GM23248 (cell line): Measurements from ENCODE around the gene DEDD. TPM values are rescaled to one million over a fixed set of nuclear protein-coding genes. Genes with fewer than 3 reads are reported as not detected.

ENCODE experiments used
- DNase-seq: peaks from one replicate; pipeline ENCODE4 v3.0.0-alpha.2; 2015
- H2AFZ ChIP-seq: fragments of 200-600 bp; sonication (generic); 2 replicates; pipeline ENCODE4 v1.6.1; 2016; ENCODE audit warnings: antibody characterized with exemption
- H3F3A ChIP-seq: fragments of 200-600 bp; sonication (generic); 2 replicates; pipeline ENCODE4 v1.6.1; 2016; ENCODE audit warnings: mild to moderate bottlenecking, antibody characterized with exemption, mixed run types; ENCODE audit not compliant: insufficient read depth
- H3K27ac ChIP-seq: fragments of 200-600 bp; sonication (generic); 2 replicates; pipeline ENCODE4 v1.5.1; 2016; ENCODE audit warnings: mild to moderate bottlenecking
- H3K27me3 ChIP-seq: fragments of 200-600 bp; sonication (generic); replicated peaks from 2 replicates; pipeline ENCODE4 v1.6.1; 2016; ENCODE audit warnings: mild to moderate bottlenecking; ENCODE audit not compliant: insufficient read depth
- H3K36me3 ChIP-seq: fragments of 200-600 bp; sonication (generic); 2 replicates; pipeline ENCODE4 v1.6.1; 2016; ENCODE audit warnings: low read depth, mild to moderate bottlenecking
- H3K4me1 ChIP-seq: fragments of 200-600 bp; sonication (generic); 2 replicates; pipeline ENCODE4 v1.6.1; 2016; ENCODE audit warnings: mild to moderate bottlenecking; ENCODE audit not compliant: insufficient read depth
- H3K4me2 ChIP-seq: fragments of 200-600 bp; sonication (generic); one replicate; pipeline ENCODE4 v1.6.1; 2016; ENCODE audit warnings: mild to moderate bottlenecking; ENCODE audit not compliant: unreplicated experiment
- H3K4me3 ChIP-seq: fragments of 200-600 bp; sonication (generic); 2 replicates; pipeline ENCODE4 v1.5.1; 2016; ENCODE audit warnings: mild to moderate bottlenecking
- H3K79me2 ChIP-seq: fragments of 200-600 bp; sonication (generic); 2 replicates; pipeline ENCODE4 v1.6.1; 2016; ENCODE audit warnings: mild to moderate bottlenecking; ENCODE audit not compliant: insufficient read depth
- H3K9ac ChIP-seq: fragments of 200-600 bp; sonication (generic); 2 replicates; pipeline ENCODE4 v1.6.1; 2016; ENCODE audit warnings: mild to moderate bottlenecking
- H3K9me2 ChIP-seq: fragments of 200-600 bp; sonication (generic); 2 replicates; pipeline ENCODE4 v1.6.1; 2016; ENCODE audit warnings: mixed run types, mild to moderate bottlenecking, moderate library complexity; ENCODE audit not compliant: insufficient read depth
- H3K9me3 ChIP-seq: fragments of 200-600 bp; sonication (generic); one replicate; pipeline ENCODE4 v1.6.1; 2017; ENCODE audit warnings: low read depth
- H4K20me1 ChIP-seq: fragments of 200-600 bp; sonication (generic); 2 replicates; pipeline ENCODE4 v1.6.0; 2016; ENCODE audit not compliant: insufficient read depth
- EZH2 ChIP-seq: fragments of 200-600 bp; sonication (generic); IDR thresholded peaks from 2 replicates; pipeline ENCODE4 v1.6.1; 2018; ENCODE audit warnings: antibody characterized with exemption, mild to moderate bottlenecking; ENCODE audit not compliant: insufficient read depth, poor library complexity, severe bottlenecking
- EZH2phosphoT487 ChIP-seq: fragments of 200-600 bp; sonication (generic); IDR thresholded peaks from 2 replicates; pipeline ENCODE4 v1.6.1; 2018; ENCODE audit warnings: antibody characterized with exemption, moderate library complexity, mild to moderate bottlenecking, low read depth; ENCODE audit not compliant: insufficient read depth
- WGBS, 2 experiments: methylation state at CpG; one replicate each; pipeline ENCODE4 v1.1.6; 2015 to 2017; ENCODE audit warnings: low lambda C conversion rate in 2 of 2, low coverage in 1 of 2; ENCODE audit errors: missing lambda C conversion rate in 2 of 2; 5-methylcytosine and 5-hydroxymethylcytosine counted together
- in situ Hi-C: fragments of 300-500 bp; cut with MboI; formaldehyde crosslinking; loops from 2 replicates; pipeline ENCODE4 v1.15.0; 2020
- polyA plus RNA-seq: library from polyadenylated mRNA; unstranded; fragments of >200 nt; fragmentation: Nextera tagmentation; extraction: Ambion mirVana; gene quantifications from 2 replicates; pipeline ENCODE4 v1.2.1, GENCODE V29; 2016
- total RNA-seq: library from RNA; depleted of rRNA; stranded (reverse); fragments of >200 nt; shearing (Covaris generic); gene quantifications from 2 replicates; pipeline ENCODE4 v1.2.3, GENCODE V29; 2014

Gene DEDD
- total and polyA plus RNA-seq, 2 experiments from 2014 or later, result 36.7 to 37.8 TPM

DNA sequence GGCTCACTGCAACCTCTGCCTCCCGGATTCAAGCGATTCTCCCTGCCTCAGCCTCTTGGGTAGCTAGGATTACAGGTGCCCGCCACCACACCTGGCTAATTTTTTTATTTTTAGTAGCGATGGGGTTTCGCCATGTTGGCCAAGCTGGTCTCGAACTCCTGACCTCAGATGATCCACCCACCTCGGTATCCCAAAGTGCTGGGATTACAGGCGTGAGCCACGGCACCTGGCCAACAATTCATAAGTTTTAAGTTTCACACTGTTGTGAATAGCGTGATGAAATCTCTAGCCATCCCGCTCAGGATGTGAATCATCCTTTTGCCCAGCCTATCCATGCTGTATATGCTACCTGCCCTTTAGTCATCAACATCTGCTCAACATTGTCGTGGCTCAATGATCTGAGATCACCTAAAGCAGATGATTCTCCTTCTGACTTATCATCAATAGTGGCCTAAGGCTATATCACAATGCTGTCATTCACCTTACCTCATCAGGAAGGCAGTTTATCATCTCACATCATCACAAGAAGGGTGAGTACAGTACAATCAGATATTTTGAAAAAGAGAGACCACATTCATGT is 17.2 kb downstream of the DEDD start:
- Histone ChIP-seq H3K27ac (peak overlapping the region; percentile 64), H4K20me1 (no peaks in the 10 kb centered on the region), H3K79me2 (peaks cover 93% of the 10 kb centered on the region), H3K9ac (0 out of 2 replicates have a peak overlapping the region, but pooled peaks have one; percentile 2), H3F3A (peaks cover 22% of the 10 kb centered on the region), H3K9me3 (no peaks in the 10 kb centered on the region), H3K27me3 (no peaks in the 10 kb centered on the region), H3K4me1 (peaks cover 45% of the 10 kb centered on the region), H3K36me3 (peaks cover 3% of the 10 kb centered on the region; the same call in 1 of the 2 replicates), H2AFZ (no peak overlapping the region), H3K4me2 (peak overlapping the region; percentile 37), H3K9me2 (no peaks in the 10 kb centered on the region), H3K4me3 (no peak overlapping the region)
- TF ChIP-seq EZH2phosphoT487 (no peak), EZH2 (no peak)
- in situ Hi-C loops, result no loop called here
- 70 to 80% methylated on average over 12 of the region's 12 CpGs for WGBS, 2 experiments
- peak; percentile 83 for DNase-seq

DNA sequence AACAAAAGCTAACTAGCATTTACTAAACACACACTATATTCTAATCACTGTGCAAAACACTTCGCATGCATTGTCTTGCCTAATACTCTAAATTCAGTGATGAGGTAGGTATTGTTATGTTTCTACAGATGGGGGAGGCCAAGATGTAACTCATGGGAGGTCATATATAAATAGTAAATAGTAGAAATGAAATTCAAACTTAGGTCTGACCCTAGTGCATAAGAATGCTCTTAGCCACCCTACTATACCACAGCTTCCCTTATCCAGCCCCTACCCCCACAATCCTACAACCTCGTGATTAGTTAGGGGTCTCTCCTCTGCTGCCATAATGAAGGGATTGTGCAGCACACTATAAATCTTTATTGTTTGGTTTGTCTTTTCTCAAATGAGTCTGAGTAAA is 17.9 kb downstream of the DEDD start:
- 93 to 97% methylated on average over 2 of the region's 2 CpGs for WGBS, 2 experiments
- H3K9me3 ChIP-seq, result no peaks in the 10 kb centered on the region
- H3K4me2 ChIP-seq, result no peak overlapping the region
- peaks cover 15% of the 10 kb centered on the region; the same call in 1 of the 2 replicates for H3F3A ChIP-seq
- H3K27me3 ChIP-seq, result no peaks in the 10 kb centered on the region
- in situ Hi-C loops, result no loop called here
- no peaks in the 10 kb centered on the region for H4K20me1 ChIP-seq
- peaks cover 95% of the 10 kb centered on the region for H3K79me2 ChIP-seq
- no peak overlapping the region for H2AFZ ChIP-seq
- no peak overlapping the region for H3K9ac ChIP-seq
- TF ChIP-seq EZH2 (no peak), EZH2phosphoT487 (no peak)
- H3K4me1 ChIP-seq, result peaks cover 42% of the 10 kb centered on the region
- DNase-seq, result no peak
- no peak overlapping the region for H3K4me3 ChIP-seq
- peak overlapping the region; percentile 64 for H3K27ac ChIP-seq
- no peaks in the 10 kb centered on the region; the same call in 1 of the 2 replicates for H3K36me3 ChIP-seq
- H3K9me2 ChIP-seq, result no peaks in the 10 kb centered on the region

DNA sequence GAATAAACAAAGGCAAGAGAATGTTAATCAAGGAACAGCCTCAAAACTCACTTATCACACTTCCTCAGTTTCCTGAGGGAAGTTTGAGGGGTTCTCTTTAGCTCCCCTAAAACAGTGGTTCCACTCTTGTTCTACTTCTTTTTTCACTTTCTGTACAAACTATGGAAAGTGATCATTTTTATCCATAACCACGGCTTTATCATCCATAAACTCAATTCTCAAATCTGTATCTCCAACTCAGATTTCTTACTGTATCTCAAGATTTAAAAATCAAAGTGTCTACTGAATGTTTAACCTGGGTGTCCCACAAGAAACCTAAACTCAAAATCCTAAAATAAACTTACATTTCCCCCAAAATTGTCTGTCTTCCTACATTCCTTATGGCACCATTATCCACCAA is 18.6 kb downstream of the DEDD start:
- Histone ChIP-seq H4K20me1 (no peaks in the 10 kb centered on the region), H3K27ac (no peak overlapping the region), H3K27me3 (no peaks in the 10 kb centered on the region), H3F3A (peaks cover 11% of the 10 kb centered on the region; the same call in 1 of the 2 replicates), H3K9me2 (no peaks in the 10 kb centered on the region), H2AFZ (no peak overlapping the region), H3K4me1 (peaks cover 36% of the 10 kb centered on the region), H3K9me3 (no peaks in the 10 kb centered on the region), H3K9ac (no peak overlapping the region), H3K36me3 (no peaks in the 10 kb centered on the region; the same call in 1 of the 2 replicates), H3K4me2 (no peak overlapping the region), H3K4me3 (no peak overlapping the region), H3K79me2 (peaks cover 95% of the 10 kb centered on the region)
- DNase-seq, result no peak
- TF ChIP-seq EZH2phosphoT487 (no peak), EZH2 (no peak)
- in situ Hi-C loops, result no loop called here
- 100% methylated on average over 1 of the region's 1 CpG for WGBS, 2 experiments

DNA sequence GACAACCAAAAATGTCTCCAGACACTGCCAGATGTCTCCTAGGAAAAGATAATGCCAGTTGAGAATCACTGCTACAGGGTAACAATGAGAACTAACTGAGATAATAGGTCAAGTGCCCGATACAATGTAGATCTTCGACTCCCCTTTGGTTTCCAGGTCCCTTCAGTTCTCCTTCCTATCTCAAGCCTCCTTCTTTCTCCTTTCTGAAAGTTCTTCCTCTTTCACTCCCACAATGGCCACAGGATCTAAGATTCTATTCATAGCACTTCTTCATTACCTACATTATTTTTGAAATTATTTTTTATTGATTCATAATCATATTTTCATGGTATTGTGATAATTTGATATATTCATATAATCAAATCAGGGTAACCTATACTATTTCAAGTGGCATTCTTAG is 20.9 kb downstream of the DEDD start:
- H3K9ac ChIP-seq, result no peak overlapping the region
- in situ Hi-C loops, result no loop called here
- 0 out of 2 replicates have a peak, but pooled peaks cover 4% of the 10 kb centered on the region for H3F3A ChIP-seq
- no peaks in the 10 kb centered on the region for H3K9me3 ChIP-seq
- H3K4me3 ChIP-seq, result no peak overlapping the region
- no peaks in the 10 kb centered on the region; the same call in 1 of the 2 replicates for H3K36me3 ChIP-seq
- H3K27me3 ChIP-seq, result no peaks in the 10 kb centered on the region
- 97 to 100% methylated on average over 2 of the region's 2 CpGs for WGBS, 2 experiments
- no peak overlapping the region for H3K27ac ChIP-seq
- H3K9me2 ChIP-seq, result no peaks in the 10 kb centered on the region
- H3K79me2 ChIP-seq, result peaks cover 99% of the 10 kb centered on the region
- no peak for TF ChIP-seq EZH2phosphoT487
- no peak for TF ChIP-seq EZH2
- H2AFZ ChIP-seq, result no peak overlapping the region
- peaks cover 23% of the 10 kb centered on the region for H3K4me1 ChIP-seq
- no peak overlapping the region for H3K4me2 ChIP-seq
- no peak for DNase-seq
- H4K20me1 ChIP-seq, result no peaks in the 10 kb centered on the region
